ENCODE results near the gene AATK.

Gene AATK

GRCh38 chr17:81158688-81159590 is 7.1 kb downstream of the AATK start:
- no peak overlapping the region for H3K4me3 ChIP-seq (replicated peaks; ENCODE audit: insufficient read depth, low read length)
- TF ChIP-seq REST (IDR thresholded peaks at IDR 0.05; ENCODE audit: insufficient replicate concordance, low read depth) (no peak), CTCF (IDR thresholded peaks at IDR 0.05; ENCODE audit: insufficient read depth, low read length) (no peak), SPI1 (IDR thresholded peaks at IDR 0.05; ENCODE audit: borderline replicate concordance, low read depth) (no peak), GABPA (IDR thresholded peaks at IDR 0.05; ENCODE audit: low read depth) (no peak), POLR2AphosphoS5 (IDR thresholded peaks at IDR 0.05; ENCODE audit: low read depth) (no peak)
- no peak overlapping the region for H3K27ac ChIP-seq (replicated peaks)
- DNase-seq (ENCODE audit: low read depth in 1 of 2, low spot score in 1 of 2), result no peak
- no peaks in the 10 kb centered on the region for H3K27me3 ChIP-seq (ENCODE audit: insufficient read depth, poor library complexity, severe bottlenecking)

GRCh38 chr17:81157848-81158687 is 8.0 kb downstream of the AATK start:
- Histone ChIP-seq H3K4me3 (replicated peaks; ENCODE audit: insufficient read depth, low read length) (no peak overlapping the region), H3K27ac (replicated peaks) (no peak overlapping the region), H3K27me3 (ENCODE audit: insufficient read depth, poor library complexity, severe bottlenecking) (no peaks in the 10 kb centered on the region)
- TF ChIP-seq REST (IDR thresholded peaks at IDR 0.05; ENCODE audit: insufficient replicate concordance, low read depth), result no peak
- no peak for TF ChIP-seq SPI1 (IDR thresholded peaks at IDR 0.05; ENCODE audit: borderline replicate concordance, low read depth)
- TF ChIP-seq POLR2AphosphoS5 (IDR thresholded peaks at IDR 0.05; ENCODE audit: low read depth), result no peak
- no peak for DNase-seq (ENCODE audit: low read depth in 1 of 2, low spot score in 1 of 2)

- no peak overlapping the region for H3K27ac ChIP-seq (replicated peaks)
- no peak for DNase-seq (ENCODE audit: low read depth in 1 of 2, low spot score in 1 of 2)
- H3K27me3 ChIP-seq (ENCODE audit: insufficient read depth, poor library complexity, severe bottlenecking), result no peaks in the 10 kb centered on the region
- TF ChIP-seq GABPA (IDR thresholded peaks at IDR 0.05; ENCODE audit: low read depth), result no peak
- TF ChIP-seq SPI1 (IDR thresholded peaks at IDR 0.05; ENCODE audit: borderline replicate concordance, low read depth), result no peak
- TF ChIP-seq POLR2AphosphoS5 (IDR thresholded peaks at IDR 0.05; ENCODE audit: low read depth), result no peak
- TF ChIP-seq REST (IDR thresholded peaks at IDR 0.05; ENCODE audit: insufficient replicate concordance, low read depth), result no peak
- TF ChIP-seq CTCF (IDR thresholded peaks at IDR 0.05; ENCODE audit: insufficient read depth, low read length), result no peak
- no peak overlapping the region for H3K4me3 ChIP-seq (replicated peaks; ENCODE audit: insufficient read depth, low read length)
Measured at GRCh38 chr17:81156866-81157805, 8.9 kb downstream of the AATK start.
